ENCODE measurements around the gene KIF26B. TPM values are rescaled to one million over a fixed set of nuclear protein-coding genes. Genes with fewer than 3 reads are reported as not detected.

The KIF26B gene
- total RNA-seq, 1 donor from 2014 or later = 3.4 TPM

- Mint-ChIP-seq H3K4me1 (ENCODE audit: unreplicated experiment) (peaks cover 4% of the 10 kb centered on the region), H3K27me3 (ENCODE audit: unreplicated experiment) (no peaks in the 10 kb centered on the region), H3K4me3 (ENCODE audit: unreplicated experiment) (no peak overlapping the region), H3K36me3 (ENCODE audit: low read depth, unreplicated experiment) (no peaks in the 10 kb centered on the region), H3K9me3 (ENCODE audit: unreplicated experiment) (no peaks in the 10 kb centered on the region), H3K27ac (ENCODE audit: unreplicated experiment) (no peak overlapping the region)
- no peak for TF ChIP-seq CTCF (IDR thresholded peaks at IDR 0.05; ENCODE audit: unreplicated experiment)
- no peak for DNase-seq (ENCODE audit: low spot score)
These were observed 68.3 kb downstream of the KIF26B start for GRCh38 chr1:245222931-245223595.

- Mint-ChIP-seq H3K4me3 (ENCODE audit: unreplicated experiment) (no peak overlapping the region), H3K4me1 (ENCODE audit: unreplicated experiment) (peaks cover 2% of the 10 kb centered on the region), H3K27me3 (ENCODE audit: unreplicated experiment) (no peaks in the 10 kb centered on the region), H3K36me3 (ENCODE audit: low read depth, unreplicated experiment) (no peaks in the 10 kb centered on the region), H3K9me3 (ENCODE audit: unreplicated experiment) (no peaks in the 10 kb centered on the region), H3K27ac (ENCODE audit: unreplicated experiment) (no peak overlapping the region)
- DNase-seq (ENCODE audit: low spot score) = no peak
- no peak for TF ChIP-seq CTCF (IDR thresholded peaks at IDR 0.05; ENCODE audit: unreplicated experiment)
These were observed 70.8 kb downstream of the KIF26B start for GRCh38 chr1:245225322-245226202.

GRCh38 chr1:245226203-245226499 lies 71.4 kb downstream of the KIF26B start:
- DNase-seq (ENCODE audit: low spot score) = no peak
- Mint-ChIP-seq H3K36me3 (ENCODE audit: low read depth, unreplicated experiment) (no peaks in the 10 kb centered on the region), H3K27me3 (ENCODE audit: unreplicated experiment) (no peaks in the 10 kb centered on the region), H3K9me3 (ENCODE audit: unreplicated experiment) (no peaks in the 10 kb centered on the region), H3K27ac (ENCODE audit: unreplicated experiment) (no peak overlapping the region), H3K4me1 (ENCODE audit: unreplicated experiment) (no peaks in the 10 kb centered on the region), H3K4me3 (ENCODE audit: unreplicated experiment) (no peak overlapping the region)
- no peak for TF ChIP-seq CTCF (IDR thresholded peaks at IDR 0.05; ENCODE audit: unreplicated experiment)

- H3K4me3 Mint-ChIP-seq (ENCODE audit: unreplicated experiment) = no peak overlapping the region
- no peaks in the 10 kb centered on the region for H3K36me3 Mint-ChIP-seq (ENCODE audit: low read depth, unreplicated experiment)
- no peaks in the 10 kb centered on the region for H3K4me1 Mint-ChIP-seq (ENCODE audit: unreplicated experiment)
- H3K27ac Mint-ChIP-seq (ENCODE audit: unreplicated experiment) = no peak overlapping the region
- no peak for TF ChIP-seq CTCF (IDR thresholded peaks at IDR 0.05; ENCODE audit: unreplicated experiment)
- no peaks in the 10 kb centered on the region for H3K27me3 Mint-ChIP-seq (ENCODE audit: unreplicated experiment)
- no peaks in the 10 kb centered on the region for H3K9me3 Mint-ChIP-seq (ENCODE audit: unreplicated experiment)
- no peak for DNase-seq (ENCODE audit: low spot score)
These were observed 74.3 kb downstream of the KIF26B start for GRCh38 chr1:245229051-245229450.

GRCh38 chr1:245232931-245233330 lies 78.1 kb downstream of the KIF26B start:
- Mint-ChIP-seq H3K4me3 (ENCODE audit: unreplicated experiment) (no peak overlapping the region), H3K27me3 (ENCODE audit: unreplicated experiment) (no peaks in the 10 kb centered on the region), H3K9me3 (ENCODE audit: unreplicated experiment) (no peaks in the 10 kb centered on the region), H3K4me1 (ENCODE audit: unreplicated experiment) (peaks cover 7% of the 10 kb centered on the region), H3K36me3 (ENCODE audit: low read depth, unreplicated experiment) (no peaks in the 10 kb centered on the region), H3K27ac (ENCODE audit: unreplicated experiment) (no peak overlapping the region)
- no peak for TF ChIP-seq CTCF (IDR thresholded peaks at IDR 0.05; ENCODE audit: unreplicated experiment)
- no peak for DNase-seq (ENCODE audit: low spot score)
